ENCODE results near the gene ALG9.

DNA sequence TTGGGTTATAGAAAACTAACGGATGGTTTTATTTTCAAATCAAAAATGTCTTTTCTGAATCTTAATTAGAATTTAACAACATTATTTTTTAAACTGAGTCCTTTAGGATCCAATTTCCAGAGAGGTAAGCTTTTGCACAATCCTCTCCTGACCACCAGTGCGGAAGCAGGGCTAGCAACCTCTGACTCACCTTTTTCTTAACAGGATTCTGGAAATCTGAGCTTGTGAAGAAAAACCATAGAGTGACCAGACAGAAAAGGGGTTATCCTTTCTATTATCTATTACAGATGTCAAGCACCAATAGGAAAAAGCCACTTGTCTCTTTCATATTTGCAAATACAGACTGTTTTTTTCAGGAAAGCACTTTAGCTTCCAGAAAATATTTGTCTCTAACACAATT is 25.3 kb downstream of the ALG9 start:
- TF ChIP-seq TEAD4 (IDR thresholded peaks at IDR 0.05) = no peak
- TF ChIP-seq YY1 (IDR thresholded peaks at IDR 0.05; ENCODE audit: low read depth) = no peak
- no peak for TF ChIP-seq EGR1 (IDR thresholded peaks at IDR 0.05)

Measured in Ishikawa (cell line).